ENCODE data around the gene THG1L.
"Not testable (repeated sequence)": the region's sequence is repeated elsewhere in the genome, so short reads cannot be mapped to it uniquely, and the experiment has no call there.

DNA sequence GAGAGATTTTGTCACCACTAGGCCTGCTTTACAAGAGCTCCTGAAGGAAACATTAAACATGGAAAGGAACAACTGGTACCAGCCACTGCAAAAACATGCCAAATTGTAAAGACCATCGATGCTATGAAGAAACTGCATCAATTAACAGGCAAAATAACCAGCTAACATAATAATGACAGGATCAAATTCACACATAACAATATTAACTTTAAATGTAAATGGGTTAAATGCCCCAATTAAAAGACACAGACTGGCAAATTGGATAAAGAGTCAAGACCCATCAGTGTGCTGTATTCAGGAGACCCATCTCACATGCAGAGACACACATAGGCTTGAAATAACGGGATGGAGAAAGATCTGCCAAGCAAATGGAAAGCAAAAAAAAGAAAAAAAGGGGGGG is 8.3 kb upstream of the THG1L start:
- not testable (repeated sequence) for TF ChIP-seq CTCF (IDR thresholded peaks at IDR 0.05 in 8 of 11, conservative IDR thresholded peaks at IDR 0.05 in 3 of 11); POLR2AphosphoS5 (IDR thresholded peaks at IDR 0.05); POLR2A (IDR thresholded peaks at IDR 0.05)
